Bronchial smooth muscle cell (primary cell): ENCODE results near the gene C9orf85. TPM values are rescaled to one million over a fixed set of nuclear protein-coding genes. Genes with fewer than 3 reads are reported as not detected.

ENCODE experiments used
- total RNA-seq: library from RNA; depleted of rRNA; stranded (reverse); fragments of >200 nt; gene quantifications from 2 replicates; pipeline ENCODE4 v1.2.1, GENCODE V29; 2014

The C9orf85 gene, protein sequence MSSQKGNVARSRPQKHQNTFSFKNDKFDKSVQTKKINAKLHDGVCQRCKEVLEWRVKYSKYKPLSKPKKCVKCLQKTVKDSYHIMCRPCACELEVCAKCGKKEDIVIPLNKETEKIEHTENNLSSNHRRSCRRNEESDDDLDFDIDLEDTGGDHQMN
- 11.2 and 12.6 TPM in 2 replicates for total RNA-seq

DNA sequence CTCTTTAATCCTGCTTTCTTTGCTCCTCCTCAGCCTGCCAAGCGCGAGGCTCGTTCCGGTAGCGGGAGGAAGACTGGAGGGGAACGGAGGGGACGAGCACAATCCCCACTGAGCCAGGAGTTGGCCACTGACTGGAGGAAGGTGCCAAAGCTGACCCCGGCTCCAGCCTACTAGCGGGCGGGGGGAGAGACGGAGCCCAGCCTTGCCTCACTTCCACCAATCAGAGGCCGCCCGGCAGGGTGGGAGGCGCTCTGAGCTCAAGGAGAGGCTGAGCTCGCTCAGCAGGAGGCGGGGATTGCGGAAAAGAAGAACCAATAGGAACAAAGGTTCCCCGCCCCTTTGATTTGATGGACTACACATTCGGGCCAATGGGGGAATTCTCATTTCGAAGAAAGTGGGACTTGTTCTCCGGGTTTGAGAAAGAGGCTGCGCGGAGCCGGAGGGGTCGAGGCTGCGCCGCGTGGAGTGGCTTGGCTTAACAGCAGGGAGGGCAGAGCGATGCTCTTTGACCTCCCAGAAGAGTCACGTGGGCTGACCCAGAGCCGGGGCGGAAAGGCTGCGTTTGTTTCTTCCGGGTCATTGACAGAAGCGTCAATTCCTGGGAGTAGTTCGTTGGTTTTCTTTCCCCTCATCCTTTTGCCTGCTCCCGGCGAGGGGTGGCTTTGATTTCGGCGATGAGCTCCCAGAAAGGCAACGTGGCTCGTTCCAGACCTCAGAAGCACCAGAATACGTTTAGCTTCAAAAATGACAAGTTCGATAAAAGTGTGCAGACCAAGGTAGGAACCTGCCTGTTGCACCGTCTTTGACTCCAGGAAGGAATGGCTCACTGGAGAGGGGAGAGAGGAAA is at the start of gene C9orf85, which contains the start of gene ABHD17B:
Gene C9orf85 (plus strand): TSS at position 579 of the 847 bp plus-strand sequence. CDS start 96 bp downstream, at position 675.
Gene ABHD17B (minus strand): TSS at position 133 of the 847 bp plus-strand sequence. CDS start 36,113 bp downstream, outside the sequence.

Other genes with a start within 250 kb of the C9orf85 start
- gene CEMIP2, start 143.1 kb upstream of the C9orf85 start, total RNA-seq = 14.3 and 18.4 TPM in 2 replicates
- 13.1 and 14.5 TPM in 2 replicates for gene ABHD17B, start 446 bp upstream of the C9orf85 start, total RNA-seq
- gene C9orf57, start 149.0 kb downstream of the C9orf85 start, total RNA-seq = not detected in 2 replicates
- not detected in 2 replicates for gene GDA, start 237.8 kb downstream of the C9orf85 start, total RNA-seq